ENCODE measurements around the gene RASAL2. TPM values are rescaled to one million over a fixed set of nuclear protein-coding genes. Genes with fewer than 3 reads are reported as not detected.

The RASAL2 gene
- total and polyA plus RNA-seq, 9 of the 15 experiments (the other 6 are each of a cell fraction or from before 2014, with no cell fraction given) = 0.13 to 1.0 (median 0.62) TPM

DNA sequence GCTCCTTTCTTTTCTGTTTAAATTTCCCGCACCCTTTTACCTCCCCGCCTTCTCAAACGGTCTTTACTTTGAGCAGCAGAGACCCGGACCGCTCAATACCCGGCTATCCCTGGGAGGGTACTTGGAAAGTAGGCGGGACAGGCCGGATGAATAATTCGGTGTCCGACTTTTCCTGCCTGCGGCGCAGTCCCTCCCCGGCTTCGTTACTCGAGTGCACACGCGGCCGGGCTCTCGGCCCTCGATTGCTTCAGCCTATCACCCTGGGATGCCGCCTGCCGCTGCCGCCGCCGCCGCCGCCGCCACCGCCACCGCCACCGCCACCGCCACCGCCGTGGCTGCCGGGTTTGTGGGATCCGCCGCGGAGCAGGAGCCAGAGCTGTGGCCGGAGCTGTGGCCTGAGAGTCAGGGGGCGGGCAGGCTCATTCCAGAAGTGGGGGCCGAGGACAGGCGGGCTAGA is 382 bp upstream of the RASAL2 start (continued):
- TF ChIP-seq, protein P1, sequence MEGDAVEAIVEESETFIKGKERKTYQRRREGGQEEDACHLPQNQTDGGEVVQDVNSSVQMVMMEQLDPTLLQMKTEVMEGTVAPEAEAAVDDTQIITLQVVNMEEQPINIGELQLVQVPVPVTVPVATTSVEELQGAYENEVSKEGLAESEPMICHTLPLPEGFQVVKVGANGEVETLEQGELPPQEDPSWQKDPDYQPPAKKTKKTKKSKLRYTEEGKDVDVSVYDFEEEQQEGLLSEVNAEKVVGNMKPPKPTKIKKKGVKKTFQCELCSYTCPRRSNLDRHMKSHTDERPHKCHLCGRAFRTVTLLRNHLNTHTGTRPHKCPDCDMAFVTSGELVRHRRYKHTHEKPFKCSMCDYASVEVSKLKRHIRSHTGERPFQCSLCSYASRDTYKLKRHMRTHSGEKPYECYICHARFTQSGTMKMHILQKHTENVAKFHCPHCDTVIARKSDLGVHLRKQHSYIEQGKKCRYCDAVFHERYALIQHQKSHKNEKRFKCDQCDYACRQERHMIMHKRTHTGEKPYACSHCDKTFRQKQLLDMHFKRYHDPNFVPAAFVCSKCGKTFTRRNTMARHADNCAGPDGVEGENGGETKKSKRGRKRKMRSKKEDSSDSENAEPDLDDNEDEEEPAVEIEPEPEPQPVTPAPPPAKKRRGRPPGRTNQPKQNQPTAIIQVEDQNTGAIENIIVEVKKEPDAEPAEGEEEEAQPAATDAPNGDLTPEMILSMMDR (IDR thresholded peaks at IDR 0.05 in 2 of 3, conservative IDR thresholded peaks at IDR 0.05 in 1 of 3; ENCODE audit: insufficient read depth in 2 of 3, low read depth in 1 of 3, low read length in 3 of 3) = no peak
- no peak for TF ChIP-seq KDM4B (IDR thresholded peaks at IDR 0.05; ENCODE audit: borderline replicate concordance in 2 of 2, low read depth in 1 of 2)
- TF ChIP-seq ZNF717 (CRISPR knock-in tag; IDR thresholded peaks at IDR 0.05) = no peak
- TF ChIP-seq MYC (IDR thresholded peaks at IDR 0.05; ENCODE audit: low read depth, low read length) = peak; percentile 93
- no peak for TF ChIP-seq MYC (CRISPR knock-in tag; IDR thresholded peaks at IDR 0.05; ENCODE audit: borderline replicate concordance, low read depth)
- TF ChIP-seq ZNF551 (CRISPR knock-in tag; IDR thresholded peaks at IDR 0.05) = no peak
- no peak for TF ChIP-seq KLF13 (tag; IDR thresholded peaks at IDR 0.05; ENCODE audit: borderline replicate concordance, low read depth)
- no peak for TF ChIP-seq ZNF23 (CRISPR knock-in tag; IDR thresholded peaks at IDR 0.05)
- no peak for TF ChIP-seq MTA1 (IDR thresholded peaks at IDR 0.05; ENCODE audit: borderline replicate concordance)
- TF ChIP-seq, protein P2, sequence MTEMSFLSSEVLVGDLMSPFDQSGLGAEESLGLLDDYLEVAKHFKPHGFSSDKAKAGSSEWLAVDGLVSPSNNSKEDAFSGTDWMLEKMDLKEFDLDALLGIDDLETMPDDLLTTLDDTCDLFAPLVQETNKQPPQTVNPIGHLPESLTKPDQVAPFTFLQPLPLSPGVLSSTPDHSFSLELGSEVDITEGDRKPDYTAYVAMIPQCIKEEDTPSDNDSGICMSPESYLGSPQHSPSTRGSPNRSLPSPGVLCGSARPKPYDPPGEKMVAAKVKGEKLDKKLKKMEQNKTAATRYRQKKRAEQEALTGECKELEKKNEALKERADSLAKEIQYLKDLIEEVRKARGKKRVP (CRISPR knock-in tag; IDR thresholded peaks at IDR 0.05) = no peak
- TF ChIP-seq ZNF778 (CRISPR knock-in tag; IDR thresholded peaks at IDR 0.05) = no peak
- no peak for TF ChIP-seq EP400 (IDR thresholded peaks at IDR 0.05)
- no peak for TF ChIP-seq ARNT (IDR thresholded peaks at IDR 0.05)
- TF ChIP-seq ZNF77 (CRISPR knock-in tag; IDR thresholded peaks at IDR 0.05) = no peak
- TF ChIP-seq ETV1 (tag; conservative IDR thresholded peaks at IDR 0.05; ENCODE audit: low read depth) = no peak
- no peak for TF ChIP-seq RBM34 (IDR thresholded peaks at IDR 0.05; ENCODE audit: borderline replicate concordance, insufficient read depth, low read length)
- peak; percentile 77 for TF ChIP-seq CREB1 (IDR thresholded peaks at IDR 0.05)
- peak; percentile 81 for TF ChIP-seq CREB1 (CRISPR knock-in tag; IDR thresholded peaks at IDR 0.05)
- no peak for TF ChIP-seq HDAC6 (IDR thresholded peaks at IDR 0.05; ENCODE audit: low read depth, low read length)
- no peak for TF ChIP-seq RAD51 (IDR thresholded peaks at IDR 0.05; ENCODE audit: borderline replicate concordance, low read depth)
- TF ChIP-seq SRSF3 (IDR thresholded peaks at IDR 0.05; ENCODE audit: insufficient read depth, low read length) = no peak
- TF ChIP-seq ZNF212 (CRISPR knock-in tag; IDR thresholded peaks at IDR 0.05) = no peak
- peak; percentile 51; the same call in 1 of the 2 replicates for TF ChIP-seq GABPB1 (CRISPR knock-in tag; IDR thresholded peaks at IDR 0.05)
- no peak for TF ChIP-seq SMARCA4 (IDR thresholded peaks at IDR 0.05)
- TF ChIP-seq SAFB2 (IDR thresholded peaks at IDR 0.05; ENCODE audit: borderline replicate concordance, low read depth, low read length, severe bottlenecking) = no peak
- no peak for TF ChIP-seq TCFL5 (CRISPR knock-in tag; conservative IDR thresholded peaks at IDR 0.05)
- TF ChIP-seq ZNF586 (CRISPR knock-in tag; conservative IDR thresholded peaks at IDR 0.05) = no peak
- TF ChIP-seq JUN (IDR thresholded peaks at IDR 0.05; ENCODE audit: borderline replicate concordance, low read depth, low read length) = peak; percentile 62; the same call in 1 of the 2 replicates
- no peak; the same call in 1 of the 2 replicates for TF ChIP-seq JUN (CRISPR knock-in tag; IDR thresholded peaks at IDR 0.05; ENCODE audit: borderline replicate concordance)
- no peak for TF ChIP-seq TCF7L2 (IDR thresholded peaks at IDR 0.05; ENCODE audit: low read depth, low read length)

Measured in K562 (cell line).